Neural crest cell (in vitro differentiated cells): ENCODE data around the gene ZBTB20. TPM values are rescaled to one million over a fixed set of nuclear protein-coding genes. Genes with fewer than 3 reads are reported as not detected.

Source experiments
- DNase-seq: peaks from one replicate; pipeline ENCODE4 v3.0.0; 2021; ENCODE audit warnings: low read depth, mixed read lengths, low spot score
- H3K27ac Mint-ChIP-seq: one replicate; pipeline ENCODE4 v1.8.0; 2021; ENCODE audit warnings: mild to moderate bottlenecking, mixed read lengths; ENCODE audit not compliant: unreplicated experiment
- H3K27me3 Mint-ChIP-seq: 2 replicates; pipeline ENCODE4 v1.8.0; 2021; ENCODE audit warnings: low read depth, mild to moderate bottlenecking, mixed read lengths
- H3K36me3 Mint-ChIP-seq: 2 replicates; pipeline ENCODE4 v1.8.0; 2021; ENCODE audit warnings: low read depth, mild to moderate bottlenecking, mixed read lengths
- H3K4me1 Mint-ChIP-seq: 2 replicates; pipeline ENCODE4 v1.8.0; 2021; ENCODE audit warnings: mixed read lengths
- H3K4me3 Mint-ChIP-seq: one replicate; pipeline ENCODE4 v1.8.0; 2021; ENCODE audit warnings: mild to moderate bottlenecking, mixed read lengths
- H3K9me3 Mint-ChIP-seq: 2 replicates; pipeline ENCODE4 v1.8.0; 2021; ENCODE audit warnings: mixed read lengths
- CTCF ChIP-seq: fragments of 200-600 bp; sonication (generic); conservative IDR thresholded peaks from 2 replicates; pipeline ENCODE4 v1.5.0; 2021; ENCODE audit warnings: antibody characterized with exemption, mild to moderate bottlenecking
- total RNA-seq: library from RNA; stranded (reverse); gene quantifications from 2 replicates; pipeline ENCODE4 v1.2.1, GENCODE V29; 2021

The ZBTB20 gene
- total RNA-seq, 1 donor from 2014 or later = 12.4 TPM

- Mint-ChIP-seq H3K27me3 (no peaks in the 10 kb centered on the region), H3K27ac (peak overlapping the region; percentile 95), H3K9me3 (peaks cover 10% of the 10 kb centered on the region), H3K36me3 (peaks cover 10% of the 10 kb centered on the region), H3K4me3 (peak overlapping the region; percentile 74), H3K4me1 (peaks cover 36% of the 10 kb centered on the region)
- peak; percentile 12 for DNase-seq
- TF ChIP-seq CTCF = no peak
Measured at GRCh38 chr3:115062009-115062408, 85.1 kb downstream of the ZBTB20 start.

- Mint-ChIP-seq H3K9me3 (no peaks in the 10 kb centered on the region), H3K4me1 (peaks cover 12% of the 10 kb centered on the region), H3K27me3 (no peaks in the 10 kb centered on the region), H3K27ac (no peak overlapping the region), H3K36me3 (no peaks in the 10 kb centered on the region), H3K4me3 (no peak overlapping the region)
- TF ChIP-seq CTCF = no peak
- DNase-seq = no peak
Measured at GRCh38 chr3:115052906-115053305, 94.2 kb downstream of the ZBTB20 start.

GRCh38 chr3:115042351-115042750 lies 104.7 kb downstream of the ZBTB20 start:
- no peak for TF ChIP-seq CTCF
- Mint-ChIP-seq H3K4me3 (no peak overlapping the region), H3K27me3 (no peaks in the 10 kb centered on the region), H3K27ac (no peak overlapping the region), H3K4me1 (peaks cover 21% of the 10 kb centered on the region), H3K9me3 (peaks cover 3% of the 10 kb centered on the region), H3K36me3 (no peaks in the 10 kb centered on the region)
- no peak for DNase-seq

GRCh38 chr3:115040673-115041286 lies 106.3 kb downstream of the ZBTB20 start:
- H3K27me3 Mint-ChIP-seq = no peaks in the 10 kb centered on the region
- peak; percentile 74 for TF ChIP-seq CTCF
- no peak overlapping the region for H3K4me3 Mint-ChIP-seq
- H3K4me1 Mint-ChIP-seq = peaks cover 9% of the 10 kb centered on the region
- peak; percentile 9 for DNase-seq
- no peak overlapping the region for H3K27ac Mint-ChIP-seq
- H3K9me3 Mint-ChIP-seq = peaks cover 5% of the 10 kb centered on the region
- H3K36me3 Mint-ChIP-seq = peaks cover 3% of the 10 kb centered on the region

- peaks cover 9% of the 10 kb centered on the region for H3K4me1 Mint-ChIP-seq
- H3K9me3 Mint-ChIP-seq = peaks cover 10% of the 10 kb centered on the region
- no peak overlapping the region for H3K4me3 Mint-ChIP-seq
- peaks cover 3% of the 10 kb centered on the region for H3K36me3 Mint-ChIP-seq
- H3K27ac Mint-ChIP-seq = no peak overlapping the region
- no peak for DNase-seq
- H3K27me3 Mint-ChIP-seq = no peaks in the 10 kb centered on the region
- TF ChIP-seq CTCF = no peak
Measured at GRCh38 chr3:115040246-115040645, 106.8 kb downstream of the ZBTB20 start.
